Nephron progenitor cell (in vitro differentiated cells): ENCODE results near the gene SV2C.

ENCODE experiments used
- DNase-seq: peaks from one replicate; pipeline ENCODE4 v3.0.0; 2021
- H3K27ac Mint-ChIP-seq: 2 replicates; pipeline ENCODE4 v1.8.0; 2021; ENCODE audit warnings: mild to moderate bottlenecking, moderate library complexity, mixed read lengths
- H3K27me3 Mint-ChIP-seq: 2 replicates; pipeline ENCODE4 v1.8.0; 2021; ENCODE audit warnings: mild to moderate bottlenecking, low read depth, mixed read lengths; ENCODE audit not compliant: poor library complexity
- H3K36me3 Mint-ChIP-seq: 2 replicates; pipeline ENCODE4 v1.8.0; 2021; ENCODE audit warnings: low read depth, mixed read lengths
- H3K4me1 Mint-ChIP-seq: 2 replicates; pipeline ENCODE4 v1.8.0; 2021; ENCODE audit warnings: mixed read lengths
- H3K4me3 Mint-ChIP-seq: 2 replicates; pipeline ENCODE4 v1.8.0; 2021; ENCODE audit warnings: mild to moderate bottlenecking, moderate library complexity, mixed read lengths
- H3K9me3 Mint-ChIP-seq: 2 replicates; pipeline ENCODE4 v1.8.0; 2021; ENCODE audit warnings: mild to moderate bottlenecking, moderate library complexity, mixed read lengths
- CTCF ChIP-seq: fragments of 200-600 bp; sonication (generic); IDR thresholded peaks from 2 replicates; pipeline ENCODE4 v1.5.0; 2021; ENCODE audit warnings: antibody characterized with exemption

Gene SV2C

GRCh38 chr5:76277736-76278135 is 194.6 kb downstream of the SV2C start:
- DNase-seq, result no peak
- no peak overlapping the region for H3K4me3 Mint-ChIP-seq
- peaks cover 7% of the 10 kb centered on the region for H3K9me3 Mint-ChIP-seq
- H3K4me1 Mint-ChIP-seq, result no peaks in the 10 kb centered on the region
- no peak overlapping the region for H3K27ac Mint-ChIP-seq
- H3K36me3 Mint-ChIP-seq, result no peaks in the 10 kb centered on the region
- no peak for TF ChIP-seq CTCF
- H3K27me3 Mint-ChIP-seq, result peaks cover 4% of the 10 kb centered on the region

GRCh38 chr5:76278261-76278789 is 195.1 kb downstream of the SV2C start:
- no peaks in the 10 kb centered on the region for H3K36me3 Mint-ChIP-seq
- peaks cover 4% of the 10 kb centered on the region for H3K27me3 Mint-ChIP-seq
- no peaks in the 10 kb centered on the region for H3K4me1 Mint-ChIP-seq
- H3K4me3 Mint-ChIP-seq, result no peak overlapping the region
- H3K27ac Mint-ChIP-seq, result no peak overlapping the region
- DNase-seq, result no peak
- H3K9me3 Mint-ChIP-seq, result peaks cover 7% of the 10 kb centered on the region
- TF ChIP-seq CTCF, result no peak

- Mint-ChIP-seq H3K36me3 (no peaks in the 10 kb centered on the region), H3K4me3 (no peak overlapping the region), H3K9me3 (no peaks in the 10 kb centered on the region), H3K27ac (no peak overlapping the region), H3K27me3 (peaks cover 7% of the 10 kb centered on the region), H3K4me1 (no peaks in the 10 kb centered on the region)
- DNase-seq, result no peak
- no peak for TF ChIP-seq CTCF
Measured at GRCh38 chr5:76280494-76280893, 197.3 kb downstream of the SV2C start.

- no peak for TF ChIP-seq CTCF
- Mint-ChIP-seq H3K9me3 (no peaks in the 10 kb centered on the region), H3K27me3 (peaks cover 7% of the 10 kb centered on the region), H3K4me3 (no peak overlapping the region), H3K27ac (no peak overlapping the region), H3K4me1 (no peaks in the 10 kb centered on the region), H3K36me3 (no peaks in the 10 kb centered on the region)
- DNase-seq, result no peak
Measured at GRCh38 chr5:76283670-76284069, 200.5 kb downstream of the SV2C start.

GRCh38 chr5:76289692-76290091 is 206.5 kb downstream of the SV2C start:
- H3K4me3 Mint-ChIP-seq, result no peak overlapping the region
- H3K27me3 Mint-ChIP-seq, result no peaks in the 10 kb centered on the region
- no peaks in the 10 kb centered on the region for H3K9me3 Mint-ChIP-seq
- H3K27ac Mint-ChIP-seq, result no peak overlapping the region
- H3K36me3 Mint-ChIP-seq, result no peaks in the 10 kb centered on the region
- DNase-seq, result no peak
- peaks cover 13% of the 10 kb centered on the region for H3K4me1 Mint-ChIP-seq
- no peak for TF ChIP-seq CTCF

GRCh38 chr5:76290321-76290757 is 207.2 kb downstream of the SV2C start:
- H3K27me3 Mint-ChIP-seq, result no peaks in the 10 kb centered on the region
- peaks cover 13% of the 10 kb centered on the region for H3K4me1 Mint-ChIP-seq
- no peak overlapping the region for H3K4me3 Mint-ChIP-seq
- H3K36me3 Mint-ChIP-seq, result no peaks in the 10 kb centered on the region
- no peak for DNase-seq
- TF ChIP-seq CTCF, result no peak
- no peaks in the 10 kb centered on the region for H3K9me3 Mint-ChIP-seq
- H3K27ac Mint-ChIP-seq, result peak overlapping the region; percentile 66
